A549 (cell line): ENCODE results near the gene OSTM1.

Source experiments
- CEBPB ChIP-seq, 2 experiments: fragments of >200 bp in 1 of 2; sonication (Bioruptor Twin) in 1 of 2; formaldehyde crosslinking in 1 of 2; IDR thresholded peaks; 2 replicates each; pipeline ENCODE4 v1.6.1; 2012 to 2016
- FOSB ChIP-seq: fragments of 250-450 bp; sonication (Bioruptor Pico); IDR thresholded peaks from 2 replicates; pipeline ENCODE4 v1.5.0; 2020; ENCODE audit warnings: mild to moderate bottlenecking, moderate library complexity
- MAFK ChIP-seq: fragments of 450-650 bp; IDR thresholded peaks from 2 replicates; pipeline ENCODE4 v1.6.1; 2014; ENCODE audit not compliant: partially characterized antibody
- NR3C1 ChIP-seq: fragments of >200 bp; sonication (Bioruptor Twin); formaldehyde crosslinking; IDR thresholded peaks from 3 replicates; pipeline ENCODE4 v1.6.1; 2017
- RAD21 ChIP-seq, 2 experiments: fragments of >200 bp in 1 of 2; sonication (Bioruptor Twin) in 1 of 2; formaldehyde crosslinking in 1 of 2; IDR thresholded peaks in 1 of 2; conservative IDR thresholded peaks in 1 of 2; 2 replicates in 1 of 2; 3 replicates in 1 of 2; pipeline ENCODE4 v1.6.1; 2012 to 2018; ENCODE audit warnings: inconsistent platforms in 1 of 2
- RARB ChIP-seq: fragments of 250-450 bp; sonication (Bioruptor Pico); IDR thresholded peaks from 2 replicates; pipeline ENCODE4 v1.8.0; 2021; ENCODE audit warnings: mild to moderate bottlenecking, moderate library complexity
- RFX5 ChIP-seq: fragments of 450-650 bp; IDR thresholded peaks from 2 replicates; pipeline ENCODE4 v1.7.1; 2014; ENCODE audit warnings: antibody characterized with exemption, mild to moderate bottlenecking, moderate library complexity
- TP53 ChIP-seq: fragments of 250-450 bp; sonication (Bioruptor Pico); IDR thresholded peaks from 2 replicates; pipeline ENCODE4 v1.5.0; 2021; ENCODE audit warnings: mild to moderate bottlenecking, moderate library complexity
- ZC3H11A ChIP-seq: fragments of 450-650 bp; IDR thresholded peaks from 2 replicates; pipeline ENCODE4 v1.6.1; 2014; ENCODE audit warnings: antibody characterized with exemption, mild to moderate bottlenecking
- TF ChIP-seq, protein P1 (sequence below): fragments of >200 bp; sonication (Bioruptor Twin); formaldehyde crosslinking; IDR thresholded peaks from 3 replicates; pipeline ENCODE4 v1.5.1; 2016
- TF ChIP-seq, protein P2 (sequence below): fragments of 150-350 bp; IDR thresholded peaks from 2 replicates; pipeline ENCODE4 v1.6.1; 2014; ENCODE audit warnings: low read depth, mild to moderate bottlenecking, low read length

DNA sequence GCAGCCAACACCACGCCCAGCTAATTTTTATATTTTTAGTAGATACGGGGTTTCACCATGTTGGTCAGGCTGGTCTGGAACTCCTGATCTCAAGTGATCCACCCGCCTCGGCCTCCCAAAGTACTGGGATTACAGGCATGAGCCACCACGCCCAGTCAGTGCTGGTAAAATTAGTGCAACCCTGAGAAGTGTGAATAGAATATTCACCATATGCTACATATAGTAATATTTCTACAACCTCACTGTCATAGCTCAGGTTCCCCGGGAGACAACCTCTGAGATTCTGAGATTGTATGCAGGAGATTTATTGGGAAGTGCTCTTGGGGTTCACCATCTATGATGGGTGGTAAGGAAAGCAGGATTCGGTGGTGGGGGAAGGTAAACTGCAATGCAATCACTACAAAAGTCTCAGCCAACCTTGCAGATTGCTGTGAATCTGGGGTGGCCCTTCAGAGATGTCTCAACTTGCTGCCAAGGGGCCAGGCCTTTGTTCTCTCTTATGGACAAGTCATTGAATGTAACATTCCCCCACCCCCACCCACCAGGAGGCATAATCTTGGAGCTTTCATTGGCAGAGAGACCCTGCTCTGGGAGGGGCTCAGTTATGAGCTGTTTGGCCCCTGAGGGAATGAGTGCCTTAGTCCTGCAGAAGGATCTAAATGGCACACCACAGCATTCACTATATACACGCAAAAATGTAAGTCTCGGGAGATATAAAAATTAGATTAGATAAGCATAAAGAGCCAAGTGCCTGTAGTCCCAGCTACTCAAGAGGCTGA lies 82.6 kb downstream of the OSTM1 start:
- TF ChIP-seq, protein P1, sequence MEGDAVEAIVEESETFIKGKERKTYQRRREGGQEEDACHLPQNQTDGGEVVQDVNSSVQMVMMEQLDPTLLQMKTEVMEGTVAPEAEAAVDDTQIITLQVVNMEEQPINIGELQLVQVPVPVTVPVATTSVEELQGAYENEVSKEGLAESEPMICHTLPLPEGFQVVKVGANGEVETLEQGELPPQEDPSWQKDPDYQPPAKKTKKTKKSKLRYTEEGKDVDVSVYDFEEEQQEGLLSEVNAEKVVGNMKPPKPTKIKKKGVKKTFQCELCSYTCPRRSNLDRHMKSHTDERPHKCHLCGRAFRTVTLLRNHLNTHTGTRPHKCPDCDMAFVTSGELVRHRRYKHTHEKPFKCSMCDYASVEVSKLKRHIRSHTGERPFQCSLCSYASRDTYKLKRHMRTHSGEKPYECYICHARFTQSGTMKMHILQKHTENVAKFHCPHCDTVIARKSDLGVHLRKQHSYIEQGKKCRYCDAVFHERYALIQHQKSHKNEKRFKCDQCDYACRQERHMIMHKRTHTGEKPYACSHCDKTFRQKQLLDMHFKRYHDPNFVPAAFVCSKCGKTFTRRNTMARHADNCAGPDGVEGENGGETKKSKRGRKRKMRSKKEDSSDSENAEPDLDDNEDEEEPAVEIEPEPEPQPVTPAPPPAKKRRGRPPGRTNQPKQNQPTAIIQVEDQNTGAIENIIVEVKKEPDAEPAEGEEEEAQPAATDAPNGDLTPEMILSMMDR, result no peak
- no peak for TF ChIP-seq ZC3H11A
- TF ChIP-seq CEBPB (IDR thresholded peaks at IDR 0.05), result no peak
- TF ChIP-seq, protein P2, sequence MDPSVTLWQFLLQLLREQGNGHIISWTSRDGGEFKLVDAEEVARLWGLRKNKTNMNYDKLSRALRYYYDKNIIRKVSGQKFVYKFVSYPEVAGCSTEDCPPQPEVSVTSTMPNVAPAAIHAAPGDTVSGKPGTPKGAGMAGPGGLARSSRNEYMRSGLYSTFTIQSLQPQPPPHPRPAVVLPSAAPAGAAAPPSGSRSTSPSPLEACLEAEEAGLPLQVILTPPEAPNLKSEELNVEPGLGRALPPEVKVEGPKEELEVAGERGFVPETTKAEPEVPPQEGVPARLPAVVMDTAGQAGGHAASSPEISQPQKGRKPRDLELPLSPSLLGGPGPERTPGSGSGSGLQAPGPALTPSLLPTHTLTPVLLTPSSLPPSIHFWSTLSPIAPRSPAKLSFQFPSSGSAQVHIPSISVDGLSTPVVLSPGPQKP, result no peak
- no peak for TF ChIP-seq NR3C1
- TF ChIP-seq MAFK, result no peak
- TF ChIP-seq RFX5, result no peak
- no peak for TF ChIP-seq TP53
- TF ChIP-seq RAD21 (conservative IDR thresholded peaks at IDR 0.05 in 1 of 2, IDR thresholded peaks at IDR 0.05 in 1 of 2), result no peak
- TF ChIP-seq FOSB, result no peak
- TF ChIP-seq RARB (CRISPR knock-in tag), result no peak
